Measurements from ENCODE around the gene ACOT8. TPM values are rescaled to one million over a fixed set of nuclear protein-coding genes. Genes with fewer than 3 reads are reported as not detected.
"Not testable (repeated sequence)": the region's sequence is repeated elsewhere in the genome, so short reads cannot be mapped to it uniquely, and the experiment has no call there.

ACOT8 gene
- total and polyA plus RNA-seq, 10 of the 15 experiments (the other 5 are each of a cell fraction or from before 2014, with no cell fraction given): 5.1 to 47.9 (median 31.8) TPM

GRCh38 chr20:45798935-45799642, 58.1 kb downstream of the ACOT8 start:
- H3K9ac ChIP-seq (ENCODE audit: control insufficient read depth, insufficient read depth, low read length): no peak overlapping the region
- H3K4me1 ChIP-seq (ENCODE audit: control insufficient read depth, insufficient read depth, low read length): no peaks in the 10 kb centered on the region
- WGBS (ENCODE audit: insufficient coverage, insufficient replicate concordance, low lambda C conversion rate, missing lambda C conversion rate): 25% methylated on average over 4 of the region's 4 CpGs
- FAIRE-seq: peak; percentile 47
- H3K27me3 ChIP-seq (replicated peaks in 1 of 2; ENCODE audit: control insufficient read depth in 2 of 2, insufficient read depth in 2 of 2, low read length in 1 of 2): no peaks in the 10 kb centered on the region
- H3K9me3 ChIP-seq (replicated peaks; ENCODE audit: control insufficient read depth, insufficient read depth, low read length): no peaks in the 10 kb centered on the region
- no peak overlapping the region for H3K4me2 ChIP-seq (ENCODE audit: control insufficient read depth, insufficient read depth)
- no peaks in the 10 kb centered on the region for H4K20me1 ChIP-seq (ENCODE audit: control insufficient read depth, insufficient read depth)
- RAD21 ChIA-PET (ENCODE audit: unreplicated experiment): interaction anchor here (0.6 to 3.1 kb wide), 19 partner anchors 15 to 560 kb away, joined by 3 to 22 read pairs (median 3); partner anchors contain the start of genes ZNF335 and ZSWIM1
- POLR2A ChIA-PET: interaction anchor here (0.7 to 1.1 kb wide), 4 partner anchors 58 to 438 kb away, joined by 3 read pairs; partner anchors contain the start of gene ACOT8
- SMC1A ChIA-PET (ENCODE audit: uncharacterized antibody, unreplicated experiment): interaction anchor here (0.6 to 2.8 kb wide), 31 partner anchors 9 to 300 kb away, joined by 3 to 35 read pairs (median 3); partner anchors contain the start of genes CTSA, NEURL2 and PCIF1
- no peak for DNase-seq (ENCODE audit: low read depth, low spot score)
- peak; percentile 99 for ATAC-seq
- H3K36me3 ChIP-seq (ENCODE audit: control insufficient read depth in 2 of 2, insufficient read depth in 2 of 2, low read length in 1 of 2): peaks cover 2 to 19% of the 10 kb centered on the region in 2 experiments
- CTCF ChIA-PET: interaction anchor here (0.6 to 5.0 kb wide), 55 partner anchors 8 to 822 kb away, joined by 3 to 120 read pairs (median 5); partner anchors contain the start of genes ACOT8, CTSA, NEURL2 and PCIF1
- in situ Hi-C loops (cut with MboI) (no loop called here), intact Hi-C loops (cut with micrococcal nuclease; ENCODE audit: unreplicated experiment) (loop anchor here (1.0 kb wide), 1 partner anchor 164 kb away; no protein-coding TSS in a partner anchor)
- H3K4me3 ChIP-seq: no peak overlapping the region
- no peak overlapping the region for H2AFZ ChIP-seq (ENCODE audit: control insufficient read depth, low read depth, low read length)
- H3K79me2 ChIP-seq (ENCODE audit: control insufficient read depth, insufficient read depth, low read length): no peaks in the 10 kb centered on the region
- no peak overlapping the region for H3K27ac ChIP-seq (ENCODE audit: control insufficient read depth, insufficient read depth)
- BruUV-seq (replicated peaks): no TSS peak
- TF ChIP-seq SMC3 (IDR thresholded peaks at IDR 0.05; ENCODE audit: borderline replicate concordance, low read length) (peak; percentile 42; the same call in 1 of the 2 replicates), REST (IDR thresholded peaks at IDR 0.05; ENCODE audit: low read depth, low read length) (no peak), RAD21 (IDR thresholded peaks at IDR 0.05; ENCODE audit: insufficient read depth, low read depth, low read length) (peak; percentile 66), HDGF (IDR thresholded peaks at IDR 0.05) (0 out of 2 replicates have a peak, but pooled peaks have one; percentile 51), YY1 (IDR thresholded peaks at IDR 0.05; ENCODE audit: low read depth, low read length) (0 out of 2 replicates have a peak, but pooled peaks have one; percentile 44), CTCF (IDR thresholded peaks at IDR 0.05 in 2 of 3, conservative IDR thresholded peaks at IDR 0.05 in 1 of 3; ENCODE audit: control insufficient read depth in 2 of 3, extremely low read depth in 1 of 3, insufficient read depth in 1 of 3, low read depth in 3 of 3, low read length in 3 of 3) (peak; percentile 69 to 78 (median 73))

GRCh38 chr20:45797955-45798354, 59.2 kb downstream of the ACOT8 start:
- BruUV-seq (replicated peaks); H3K9me3 ChIP-seq (replicated peaks; ENCODE audit: control insufficient read depth, insufficient read depth, low read length); H3K36me3 ChIP-seq (ENCODE audit: control insufficient read depth in 2 of 2, insufficient read depth in 2 of 2, low read length in 1 of 2); H3K79me2 ChIP-seq (ENCODE audit: control insufficient read depth, insufficient read depth, low read length); H3K4me1 ChIP-seq (ENCODE audit: control insufficient read depth, insufficient read depth, low read length); H3K4me2 ChIP-seq (ENCODE audit: control insufficient read depth, insufficient read depth); intact Hi-C loops (cut with micrococcal nuclease; ENCODE audit: unreplicated experiment); ATAC-seq; FAIRE-seq; H3K9ac ChIP-seq (ENCODE audit: control insufficient read depth, insufficient read depth, low read length); H2AFZ ChIP-seq (ENCODE audit: control insufficient read depth, low read depth, low read length); H3K4me3 ChIP-seq; DNase-seq (ENCODE audit: low read depth, low spot score); H3K27me3 ChIP-seq (replicated peaks in 1 of 2; ENCODE audit: control insufficient read depth in 2 of 2, insufficient read depth in 2 of 2, low read length in 1 of 2); POLR2A ChIA-PET; H3K27ac ChIP-seq (ENCODE audit: control insufficient read depth, insufficient read depth); in situ Hi-C loops (cut with MboI); H4K20me1 ChIP-seq (ENCODE audit: control insufficient read depth, insufficient read depth): not testable (repeated sequence)
- ChIA-PET RAD21 (ENCODE audit: unreplicated experiment) (interaction anchor here (1.0 to 2.3 kb wide), 3 partner anchors 45 to 165 kb away, joined by 3 to 22 read pairs (median 3); no protein-coding TSS in a partner anchor), SMC1A (ENCODE audit: uncharacterized antibody, unreplicated experiment) (interaction anchor here (0.9 to 2.8 kb wide), 7 partner anchors 10 to 207 kb away, joined by 3 to 35 read pairs (median 3); no protein-coding TSS in a partner anchor), CTCF (interaction anchor here (0.9 to 5.0 kb wide), 13 partner anchors 8 to 821 kb away, joined by 3 to 120 read pairs (median 17); partner anchors contain the start of genes ACOT8, PCIF1, ZSWIM1 and ZSWIM3)
- 100% methylated on average over 2 of the region's 3 CpGs for WGBS (ENCODE audit: insufficient coverage, insufficient replicate concordance, low lambda C conversion rate, missing lambda C conversion rate)

Data from GM12878 (cell line).